Sigmoid colon (tissue), 7 donors: Measurements from ENCODE around the gene TSSK2. TPM values are rescaled to one million over a fixed set of nuclear protein-coding genes. Genes with fewer than 3 reads are reported as not detected.

Experiments
- DNase-seq: peaks from one replicate; pipeline ENCODE4 v3.0.0-alpha.2; 2019
- H3K27ac ChIP-seq, 4 donors: fragments of 200-600 bp; sonication (generic); one replicate each; pipeline ENCODE4 v1.5.1; 2016 to 2019; ENCODE audit warnings: mild to moderate bottlenecking in 1 of 4
- H3K27me3 ChIP-seq, 3 donors: fragments of 200-600 bp; sonication (generic); one replicate each; pipeline ENCODE4 v1.5.1; 2019; ENCODE audit warnings: mild to moderate bottlenecking in 1 of 3
- H3K36me3 ChIP-seq, 4 donors: fragments of 200-600 bp; sonication (generic); one replicate each; pipeline ENCODE4 v1.5.1; 2016 to 2019
- H3K4me1 ChIP-seq, 4 donors: fragments of 200-600 bp; sonication (generic); one replicate each; pipeline ENCODE4 v1.5.1; 2017 to 2019
- H3K4me3 ChIP-seq, 4 donors: fragments of 200-600 bp; sonication (generic); one replicate each; pipeline ENCODE4 v1.5.1; 2017 to 2019; ENCODE audit warnings: mild to moderate bottlenecking in 2 of 4, moderate library complexity in 1 of 4
- H3K9me3 ChIP-seq, 4 donors: fragments of 200-600 bp in 3 of 4; sonication (generic) in 3 of 4; one replicate each; pipeline versions ENCODE4 v1.5.1 to v1.6.1; 2013 to 2019
- CTCF ChIP-seq, 4 experiments: fragments of 450-650 bp in 3 of 4; fragments of 200-600 bp in 1 of 4; IDR thresholded peaks; one replicate each; pipeline ENCODE4 v1.5.1; 2016 to 2019; ENCODE audit warnings: antibody characterized with exemption in 4 of 4, mild to moderate bottlenecking in 3 of 4, moderate library complexity in 2 of 4
- EP300 ChIP-seq, 4 donors: sonication (generic); formaldehyde crosslinking; IDR thresholded peaks; one replicate each; pipeline ENCODE4 v1.6.1; 2017; ENCODE audit warnings: antibody characterized with exemption in 4 of 4
- POLR2A ChIP-seq, 2 donors: fragments of 450-650 bp; IDR thresholded peaks; one replicate each; pipeline ENCODE4 v1.6.1; 2016; ENCODE audit warnings: antibody characterized with exemption in 2 of 2, mild to moderate bottlenecking in 2 of 2, moderate library complexity in 2 of 2
- POLR2AphosphoS5 ChIP-seq, 4 donors: sonication (generic); formaldehyde crosslinking; IDR thresholded peaks; one replicate each; pipeline ENCODE4 v1.6.1; 2017; ENCODE audit warnings: antibody characterized with exemption in 4 of 4
- WGBS, 2 donors: extraction: QIAGEN DNeasy Blood & Tissue Kit; methylation state at CpG; one replicate each; pipeline ENCODE4 v1.1.7; 2013; 5-methylcytosine and 5-hydroxymethylcytosine counted together
- intact Hi-C: fragments of 100-400 bp; cut with DNase I; formaldehyde crosslinking; loops from one replicate; pipeline ENCODE4 v1.15.1; 2023
- polyA plus RNA-seq, 3 donors: library from polyadenylated mRNA; stranded (reverse); fragments of 200-250 nt; gene quantifications; one replicate each; pipeline ENCODE4 v1.2.3, GENCODE V29; 2013
- total RNA-seq, 4 donors: library from RNA; depleted of rRNA; stranded (reverse); fragments of >200 nt; gene quantifications; one replicate each; pipeline ENCODE4 v1.1.0, GENCODE V29; 2016
- donor health status: healthy with polysubstance abuse.
- donor health status: Bipolar disorder and iron deficiency.
- donor health status: healthy.

Gene TSSK2
- total and polyA plus RNA-seq, 7 donors = 0.12 TPM; not detected in 6

GRCh38 chr22:19178657-19179496, 47.8 kb downstream of the TSSK2 start, which contains the start of gene SLC25A1:
SLC25A1 (minus strand) TSS chr22:19178736; CDS start chr22:19178673, 63 bp downstream.
- no peaks in the 10 kb centered on the region for H3K36me3 ChIP-seq
- intact Hi-C loops = loop anchor here (1.0 to 5.0 kb wide), 5 partner anchors 56 to 300 kb away; partner anchors contain the start of genes C22orf39, CDC45, CLTCL1 and HIRA
- peak within 1 kb of the TSS; percentile 78 to 94 (median 83) for H3K4me3 ChIP-seq
- no peaks in the 10 kb centered on the region for H3K9me3 ChIP-seq
- peak; percentile 96 for DNase-seq
- no peaks in the 10 kb centered on the region for H3K27me3 ChIP-seq
- peak; percentile 39 to 75 (median 70) for TF ChIP-seq POLR2AphosphoS5 (IDR thresholded peaks at IDR 0.05)
- no peak for TF ChIP-seq CTCF (IDR thresholded peaks at IDR 0.05)
- TF ChIP-seq POLR2A (IDR thresholded peaks at IDR 0.05) = peak in 1 of 2 donors; percentile 32
- no peak for TF ChIP-seq EP300 (IDR thresholded peaks at IDR 0.05)
- H3K4me1 ChIP-seq = peaks cover 0 to 41% (median 32%) of the 10 kb centered on the region in 4 donors
- 1% methylated on average over 86 of the region's 86 CpGs for WGBS, 2 donors
- H3K27ac ChIP-seq = peak within 1 kb of the TSS; percentile 90 to 96 (median 94)

- Histone ChIP-seq H3K4me3 (peak overlapping the region; percentile 43 to 94 (median 83)), H3K27ac (peak overlapping the region; percentile 90 to 96 (median 94)), H3K9me3 (no peaks in the 10 kb centered on the region), H3K27me3 (no peaks in the 10 kb centered on the region), H3K36me3 (no peaks in the 10 kb centered on the region), H3K4me1 (peaks cover 0 to 34% (median 25%) of the 10 kb centered on the region in 4 donors)
- intact Hi-C loops = loop anchor here (2.0 to 5.0 kb wide), 4 partner anchors 111 to 299 kb away; partner anchors contain the start of genes C22orf39, CDC45, CLTCL1 and HIRA
- peak; percentile 93 for DNase-seq
- TF ChIP-seq CTCF (IDR thresholded peaks at IDR 0.05) (peak; percentile 29 to 77 (median 70)), POLR2A (IDR thresholded peaks at IDR 0.05) (no peak), EP300 (IDR thresholded peaks at IDR 0.05) (no peak), POLR2AphosphoS5 (IDR thresholded peaks at IDR 0.05) (no peak)
- WGBS, 2 donors = 12 to 36% methylated on average over 15 of the region's 15 CpGs
These were observed 48.5 kb downstream of the TSSK2 start for GRCh38 chr22:19179497-19180048.

- Histone ChIP-seq H3K9me3 (no peaks in the 10 kb centered on the region), H3K27ac (peak overlapping the region in 2 of 4 donors; percentile 95 to 96), H3K27me3 (no peaks in the 10 kb centered on the region), H3K4me3 (no peak overlapping the region), H3K36me3 (no peaks in the 10 kb centered on the region), H3K4me1 (peaks cover 0 to 28% (median 22%) of the 10 kb centered on the region in 4 donors)
- intact Hi-C loops = no loop called here
- TF ChIP-seq CTCF (IDR thresholded peaks at IDR 0.05) (no peak), POLR2A (IDR thresholded peaks at IDR 0.05) (no peak), EP300 (IDR thresholded peaks at IDR 0.05) (no peak), POLR2AphosphoS5 (IDR thresholded peaks at IDR 0.05) (no peak)
- no peak for DNase-seq
- 90 to 94% methylated on average over 9 of the region's 9 CpGs for WGBS, 2 donors
These were observed 49.1 kb downstream of the TSSK2 start for GRCh38 chr22:19180234-19180633.

GRCh38 chr22:19180740-19181410, 49.8 kb downstream of the TSSK2 start:
- TF ChIP-seq POLR2AphosphoS5 (IDR thresholded peaks at IDR 0.05) (no peak), CTCF (IDR thresholded peaks at IDR 0.05) (no peak), POLR2A (IDR thresholded peaks at IDR 0.05) (no peak), EP300 (IDR thresholded peaks at IDR 0.05) (no peak)
- Histone ChIP-seq H3K4me3 (no peak overlapping the region), H3K9me3 (no peaks in the 10 kb centered on the region), H3K27ac (no peak overlapping the region), H3K4me1 (peaks cover 0 to 28% (median 22%) of the 10 kb centered on the region in 4 donors), H3K27me3 (no peaks in the 10 kb centered on the region), H3K36me3 (no peaks in the 10 kb centered on the region)
- 92% methylated on average over 11 of the region's 11 CpGs for WGBS, 2 donors
- intact Hi-C loops = no loop called here
- no peak for DNase-seq
